Liver (tissue), 9 donors: ENCODE results near the gene TSPAN15. TPM values are rescaled to one million over a fixed set of nuclear protein-coding genes. Genes with fewer than 3 reads are reported as not detected.

Source experiments
- DNase-seq: peaks from one replicate; pipeline ENCODE4 v3.0.0-alpha.2; 2017; ENCODE audit warnings: low spot score
- H3K27ac ChIP-seq, 2 donors: one replicate each; pipeline ENCODE4 v1.7.0; 2013; ENCODE audit warnings: inconsistent platforms in 2 of 2, low read length in 2 of 2, control low read depth in 1 of 2, low read depth in 1 of 2, mild to moderate bottlenecking in 1 of 2
- H3K27me3 ChIP-seq, 4 donors: one replicate each; pipeline versions ENCODE4 v1.6.1 to v1.7.0; 2013; ENCODE audit warnings: low read length in 3 of 4, inconsistent platforms in 1 of 4, mild to moderate bottlenecking in 1 of 4, moderate library complexity in 1 of 4; ENCODE audit not compliant: control insufficient read depth in 4 of 4, insufficient read depth in 4 of 4
- H3K36me3 ChIP-seq, 4 donors: one replicate each; pipeline versions ENCODE4 v1.6.1 to v1.7.0; 2013; ENCODE audit warnings: low read length in 3 of 4, mild to moderate bottlenecking in 3 of 4, low read depth in 1 of 4, moderate library complexity in 1 of 4; ENCODE audit not compliant: control insufficient read depth in 4 of 4, insufficient read depth in 3 of 4
- H3K4me1 ChIP-seq, 4 donors: one replicate each; pipeline versions ENCODE4 v1.6.1 to v1.7.0; 2013; ENCODE audit warnings: low read length in 3 of 4, mild to moderate bottlenecking in 3 of 4, moderate library complexity in 1 of 4; ENCODE audit not compliant: control insufficient read depth in 4 of 4, insufficient read depth in 4 of 4
- H3K4me3 ChIP-seq, 3 donors: one replicate each; pipeline versions ENCODE4 v1.6.1 to v1.7.0; 2013; ENCODE audit warnings: low read length in 3 of 3, control low read depth in 1 of 3, low read depth in 1 of 3, mild to moderate bottlenecking in 1 of 3
- H3K9ac ChIP-seq, 2 donors: one replicate each; pipeline ENCODE4 v1.7.0; 2013; ENCODE audit warnings: low read length in 2 of 2, mild to moderate bottlenecking in 2 of 2, moderate library complexity in 2 of 2, control low read depth in 1 of 2, low read depth in 1 of 2
- H3K9me3 ChIP-seq, 4 donors: one replicate each; pipeline versions ENCODE4 v1.6.1 to v1.7.0; 2013; ENCODE audit warnings: low read length in 3 of 4; ENCODE audit not compliant: control insufficient read depth in 4 of 4
- FOXA2 ChIP-seq: IDR thresholded peaks from 2 replicates; pipeline ENCODE4 v1.6.1; 2016; ENCODE audit warnings: antibody characterized with exemption
- GABPA ChIP-seq, 2 donors: IDR thresholded peaks in 1 of 2; conservative IDR thresholded peaks in 1 of 2; 2 replicates each; pipeline ENCODE4 v1.6.1; 2016; ENCODE audit warnings: antibody characterized with exemption in 2 of 2, mild to moderate bottlenecking in 1 of 2, moderate library complexity in 1 of 2
- HNF4A ChIP-seq, 2 donors: conservative IDR thresholded peaks; 2 replicates each; pipeline ENCODE4 v1.6.1; 2016; ENCODE audit warnings: antibody characterized with exemption in 2 of 2, mild to moderate bottlenecking in 2 of 2
- HNF4G ChIP-seq: IDR thresholded peaks from 2 replicates; pipeline ENCODE4 v1.6.1; 2016; ENCODE audit warnings: antibody characterized with exemption
- JUND ChIP-seq, 2 donors: IDR thresholded peaks; 2 replicates each; pipeline ENCODE4 v1.6.1; 2016; ENCODE audit warnings: antibody characterized with exemption in 2 of 2
- NR2F2 ChIP-seq: IDR thresholded peaks from 2 replicates; pipeline ENCODE4 v1.6.1; 2016; ENCODE audit warnings: antibody characterized with exemption
- RAD21 ChIP-seq, 2 donors: IDR thresholded peaks; 2 replicates each; pipeline ENCODE4 v1.6.1; 2016; ENCODE audit warnings: antibody characterized with exemption in 2 of 2, mild to moderate bottlenecking in 2 of 2
- RXRA ChIP-seq, 2 donors: IDR thresholded peaks; 2 replicates each; pipeline ENCODE4 v1.6.1; 2017 to 2018; ENCODE audit warnings: antibody characterized with exemption in 2 of 2, mild to moderate bottlenecking in 1 of 2
- TAF1 ChIP-seq: conservative IDR thresholded peaks from 2 replicates; pipeline ENCODE4 v1.6.1; 2016; ENCODE audit warnings: antibody characterized with exemption, mild to moderate bottlenecking
- YY1 ChIP-seq: IDR thresholded peaks from 2 replicates; pipeline ENCODE4 v1.6.1; 2016; ENCODE audit warnings: antibody characterized with exemption, mild to moderate bottlenecking
- WGBS: extraction: QIAGEN DNeasy Blood & Tissue Kit; methylation state at CpG from one replicate; pipeline ENCODE4 v1.1.7; 2013; 5-methylcytosine and 5-hydroxymethylcytosine counted together
- polyA plus RNA-seq, 2 donors: library from polyadenylated mRNA; stranded (reverse) in 1 of 2; unstranded in 1 of 2; fragments of 200-250 nt in 1 of 2; fragments of >200 nt in 1 of 2; fragmentation: Nextera tagmentation in 1 of 2; extraction: Ambion mirVana in 1 of 2; gene quantifications; one replicate each; pipeline versions ENCODE4 v1.2.1 to v1.2.3, GENCODE V29; 2013 to 2015
- total RNA-seq, 2 donors: library from RNA; depleted of rRNA; stranded (reverse); fragments of >200 nt; gene quantifications; one replicate each; pipeline ENCODE4 v1.2.3, GENCODE V29; 2014
- TF ChIP-seq, protein P1 (sequence below): IDR thresholded peaks from 2 replicates; pipeline ENCODE4 v1.6.1; 2016; ENCODE audit warnings: antibody characterized with exemption
- TF ChIP-seq, protein P2 (sequence below): IDR thresholded peaks from 2 replicates; pipeline ENCODE4 v1.6.1; 2016; ENCODE audit warnings: antibody characterized with exemption
- TF ChIP-seq, protein P3 (sequence below): IDR thresholded peaks from 2 replicates; pipeline ENCODE4 v1.6.1; 2016; ENCODE audit warnings: antibody characterized with exemption, mild to moderate bottlenecking
- TF ChIP-seq, protein P4 (sequence below): fragments of 150-350 bp; IDR thresholded peaks from 2 replicates; pipeline ENCODE4 v1.5.1; 2017; ENCODE audit warnings: improper control_type of control experiment, low read depth, low read length; ENCODE audit not compliant: missing input control
- donor health status: healthy.
- donor health status: healthy.
- donor health status: healthy.
- donor health status: healthy.
- donor health status: healthy.

Gene TSPAN15
- total and polyA plus RNA-seq, 4 donors = 2.0 to 4.3 (median 3.3) TPM

DNA sequence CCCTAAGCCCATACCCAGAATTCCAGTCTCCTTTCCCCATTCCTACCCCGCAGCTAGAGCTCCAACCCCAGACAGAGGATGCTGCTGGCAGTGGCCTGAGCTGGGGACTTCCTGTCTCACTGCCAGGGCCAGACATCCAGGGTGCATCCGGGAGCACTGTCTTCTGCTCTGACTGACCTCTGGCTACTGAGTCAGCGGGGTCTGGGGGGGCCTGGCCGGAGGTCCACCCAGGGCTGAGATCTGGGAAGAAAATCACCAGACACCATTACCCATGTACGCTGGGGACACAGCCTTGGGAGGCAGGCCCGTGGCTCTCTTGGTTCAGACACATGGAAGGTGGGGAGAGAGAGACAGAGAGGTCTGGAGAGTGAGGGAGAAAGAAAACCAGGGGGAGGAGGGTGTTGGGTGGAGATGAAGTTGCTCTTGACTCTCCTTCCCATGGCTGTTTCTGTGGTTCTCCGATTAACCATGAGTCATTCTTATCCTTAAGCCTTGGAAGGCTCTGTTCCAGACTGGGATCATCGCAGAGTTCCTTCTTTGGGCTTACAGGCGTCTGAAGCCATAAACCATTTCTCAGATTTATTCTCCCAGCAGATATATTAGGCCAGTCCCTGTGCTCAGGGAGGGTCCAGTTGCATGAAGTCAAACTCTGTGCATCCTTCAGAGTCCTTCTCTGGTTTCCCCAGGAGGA lies 23.6 kb downstream of the TSPAN15 start:
- Histone ChIP-seq H3K9me3 (no peaks in the 10 kb centered on the region), H3K36me3 (no peaks in the 10 kb centered on the region), H3K9ac (no peak overlapping the region), H3K27ac (peak overlapping the region; percentile 22 to 50), H3K4me3 (no peak overlapping the region), H3K4me1 (peaks cover 0 to 7% (median under 1%) of the 10 kb centered on the region in 4 donors), H3K27me3 (no peaks in the 10 kb centered on the region)
- no peak for DNase-seq
- TF ChIP-seq, protein P1, sequence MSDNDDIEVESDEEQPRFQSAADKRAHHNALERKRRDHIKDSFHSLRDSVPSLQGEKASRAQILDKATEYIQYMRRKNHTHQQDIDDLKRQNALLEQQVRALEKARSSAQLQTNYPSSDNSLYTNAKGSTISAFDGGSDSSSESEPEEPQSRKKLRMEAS = no peak
- TF ChIP-seq RXRA (IDR thresholded peaks at IDR 0.05) (peak; percentile 20 to 28), NR2F2 (peak; percentile 90), JUND (IDR thresholded peaks at IDR 0.05) (peak in 1 of 2 donors; percentile 36), TAF1 (no peak), RAD21 (IDR thresholded peaks at IDR 0.05) (no peak), HNF4A (conservative IDR thresholded peaks at IDR 0.05) (no peak), YY1 (no peak), HNF4G (no peak), GABPA (IDR thresholded peaks at IDR 0.05 in 1 of 2, conservative IDR thresholded peaks at IDR 0.05 in 1 of 2) (no peak), FOXA2 (no peak)
- TF ChIP-seq, protein P2, sequence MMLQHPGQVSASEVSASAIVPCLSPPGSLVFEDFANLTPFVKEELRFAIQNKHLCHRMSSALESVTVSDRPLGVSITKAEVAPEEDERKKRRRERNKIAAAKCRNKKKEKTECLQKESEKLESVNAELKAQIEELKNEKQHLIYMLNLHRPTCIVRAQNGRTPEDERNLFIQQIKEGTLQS = no peak
- TF ChIP-seq, protein P3, sequence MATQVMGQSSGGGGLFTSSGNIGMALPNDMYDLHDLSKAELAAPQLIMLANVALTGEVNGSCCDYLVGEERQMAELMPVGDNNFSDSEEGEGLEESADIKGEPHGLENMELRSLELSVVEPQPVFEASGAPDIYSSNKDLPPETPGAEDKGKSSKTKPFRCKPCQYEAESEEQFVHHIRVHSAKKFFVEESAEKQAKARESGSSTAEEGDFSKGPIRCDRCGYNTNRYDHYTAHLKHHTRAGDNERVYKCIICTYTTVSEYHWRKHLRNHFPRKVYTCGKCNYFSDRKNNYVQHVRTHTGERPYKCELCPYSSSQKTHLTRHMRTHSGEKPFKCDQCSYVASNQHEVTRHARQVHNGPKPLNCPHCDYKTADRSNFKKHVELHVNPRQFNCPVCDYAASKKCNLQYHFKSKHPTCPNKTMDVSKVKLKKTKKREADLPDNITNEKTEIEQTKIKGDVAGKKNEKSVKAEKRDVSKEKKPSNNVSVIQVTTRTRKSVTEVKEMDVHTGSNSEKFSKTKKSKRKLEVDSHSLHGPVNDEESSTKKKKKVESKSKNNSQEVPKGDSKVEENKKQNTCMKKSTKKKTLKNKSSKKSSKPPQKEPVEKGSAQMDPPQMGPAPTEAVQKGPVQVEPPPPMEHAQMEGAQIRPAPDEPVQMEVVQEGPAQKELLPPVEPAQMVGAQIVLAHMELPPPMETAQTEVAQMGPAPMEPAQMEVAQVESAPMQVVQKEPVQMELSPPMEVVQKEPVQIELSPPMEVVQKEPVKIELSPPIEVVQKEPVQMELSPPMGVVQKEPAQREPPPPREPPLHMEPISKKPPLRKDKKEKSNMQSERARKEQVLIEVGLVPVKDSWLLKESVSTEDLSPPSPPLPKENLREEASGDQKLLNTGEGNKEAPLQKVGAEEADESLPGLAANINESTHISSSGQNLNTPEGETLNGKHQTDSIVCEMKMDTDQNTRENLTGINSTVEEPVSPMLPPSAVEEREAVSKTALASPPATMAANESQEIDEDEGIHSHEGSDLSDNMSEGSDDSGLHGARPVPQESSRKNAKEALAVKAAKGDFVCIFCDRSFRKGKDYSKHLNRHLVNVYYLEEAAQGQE = no peak
- TF ChIP-seq, protein P4, sequence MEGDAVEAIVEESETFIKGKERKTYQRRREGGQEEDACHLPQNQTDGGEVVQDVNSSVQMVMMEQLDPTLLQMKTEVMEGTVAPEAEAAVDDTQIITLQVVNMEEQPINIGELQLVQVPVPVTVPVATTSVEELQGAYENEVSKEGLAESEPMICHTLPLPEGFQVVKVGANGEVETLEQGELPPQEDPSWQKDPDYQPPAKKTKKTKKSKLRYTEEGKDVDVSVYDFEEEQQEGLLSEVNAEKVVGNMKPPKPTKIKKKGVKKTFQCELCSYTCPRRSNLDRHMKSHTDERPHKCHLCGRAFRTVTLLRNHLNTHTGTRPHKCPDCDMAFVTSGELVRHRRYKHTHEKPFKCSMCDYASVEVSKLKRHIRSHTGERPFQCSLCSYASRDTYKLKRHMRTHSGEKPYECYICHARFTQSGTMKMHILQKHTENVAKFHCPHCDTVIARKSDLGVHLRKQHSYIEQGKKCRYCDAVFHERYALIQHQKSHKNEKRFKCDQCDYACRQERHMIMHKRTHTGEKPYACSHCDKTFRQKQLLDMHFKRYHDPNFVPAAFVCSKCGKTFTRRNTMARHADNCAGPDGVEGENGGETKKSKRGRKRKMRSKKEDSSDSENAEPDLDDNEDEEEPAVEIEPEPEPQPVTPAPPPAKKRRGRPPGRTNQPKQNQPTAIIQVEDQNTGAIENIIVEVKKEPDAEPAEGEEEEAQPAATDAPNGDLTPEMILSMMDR = no peak
- 65% methylated on average over 9 of the region's 9 CpGs for WGBS

DNA sequence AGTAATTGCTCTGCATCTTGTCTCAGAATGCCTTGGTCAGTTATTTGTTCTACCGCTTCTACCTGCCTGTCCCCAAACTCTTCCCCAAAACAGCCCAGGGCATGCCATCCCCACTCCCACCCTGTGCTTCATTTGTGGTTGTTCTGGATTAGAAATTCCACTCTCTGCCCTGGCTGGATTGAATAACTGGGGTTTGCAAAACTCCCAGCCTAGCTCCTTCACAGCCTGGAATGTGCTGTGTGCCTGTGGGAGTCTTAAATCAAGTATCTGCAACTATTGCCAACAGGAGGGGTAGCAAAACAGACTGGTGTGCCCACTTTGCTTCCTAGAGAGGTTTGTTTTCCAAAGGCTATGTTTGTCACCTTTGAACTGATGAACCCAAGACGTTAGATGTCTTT lies 24.2 kb downstream of the TSPAN15 start:
- 71% methylated on average over 2 of the region's 2 CpGs for WGBS
- Histone ChIP-seq H3K36me3 (no peaks in the 10 kb centered on the region), H3K4me1 (peaks cover 0 to 7% (median under 1%) of the 10 kb centered on the region in 4 donors), H3K27me3 (no peaks in the 10 kb centered on the region), H3K27ac (no peak overlapping the region), H3K9ac (no peak overlapping the region), H3K4me3 (no peak overlapping the region), H3K9me3 (no peaks in the 10 kb centered on the region)
- no peak for DNase-seq
- TF ChIP-seq RAD21 (IDR thresholded peaks at IDR 0.05) (no peak), RXRA (IDR thresholded peaks at IDR 0.05) (no peak)
